GM12873 (cell line): Measurements from ENCODE around the gene CD47.

Experiments used
- TF ChIP-seq, protein P1 (sequence below): IDR thresholded peaks from 2 replicates; pipeline ENCODE4 v1.5.1; 2012; ENCODE audit warnings: low read depth, mild to moderate bottlenecking, moderate library complexity, low read length, control low read depth; ENCODE audit not compliant: insufficient read depth; ENCODE audit errors: missing control alignments

The CD47 gene

DNA sequence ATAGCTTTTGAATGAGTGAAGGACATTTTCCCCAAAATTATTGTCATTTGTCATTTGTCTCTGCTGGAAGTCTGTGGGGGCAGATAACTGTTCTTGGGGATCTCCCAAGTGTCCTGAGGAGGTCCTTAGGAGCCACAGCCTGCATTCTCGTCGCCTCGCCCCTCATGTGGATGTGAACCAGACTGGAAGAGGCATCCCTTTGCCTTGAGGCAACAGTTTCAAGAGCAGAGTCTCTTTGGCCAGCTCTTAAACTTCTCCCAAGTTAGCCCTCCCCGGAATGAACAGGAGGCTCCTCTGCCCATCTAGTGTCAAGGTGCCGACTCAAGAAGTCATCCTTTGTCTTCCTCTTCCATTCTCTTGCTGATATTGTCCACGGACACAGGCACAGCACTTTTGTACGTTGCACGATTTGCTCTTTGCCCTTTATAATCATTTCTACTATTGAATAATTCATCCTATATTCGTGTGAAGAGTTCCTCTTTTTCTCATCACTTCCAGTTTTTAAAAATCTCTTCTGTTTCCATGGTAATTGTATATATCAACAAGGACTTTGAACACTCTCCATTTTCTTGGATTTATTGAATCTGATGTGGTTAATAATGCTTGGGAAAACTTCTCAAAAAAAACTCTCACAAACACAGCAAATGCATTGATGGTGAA is 40.8 kb upstream of the CD47 start:
- TF ChIP-seq, protein P1, sequence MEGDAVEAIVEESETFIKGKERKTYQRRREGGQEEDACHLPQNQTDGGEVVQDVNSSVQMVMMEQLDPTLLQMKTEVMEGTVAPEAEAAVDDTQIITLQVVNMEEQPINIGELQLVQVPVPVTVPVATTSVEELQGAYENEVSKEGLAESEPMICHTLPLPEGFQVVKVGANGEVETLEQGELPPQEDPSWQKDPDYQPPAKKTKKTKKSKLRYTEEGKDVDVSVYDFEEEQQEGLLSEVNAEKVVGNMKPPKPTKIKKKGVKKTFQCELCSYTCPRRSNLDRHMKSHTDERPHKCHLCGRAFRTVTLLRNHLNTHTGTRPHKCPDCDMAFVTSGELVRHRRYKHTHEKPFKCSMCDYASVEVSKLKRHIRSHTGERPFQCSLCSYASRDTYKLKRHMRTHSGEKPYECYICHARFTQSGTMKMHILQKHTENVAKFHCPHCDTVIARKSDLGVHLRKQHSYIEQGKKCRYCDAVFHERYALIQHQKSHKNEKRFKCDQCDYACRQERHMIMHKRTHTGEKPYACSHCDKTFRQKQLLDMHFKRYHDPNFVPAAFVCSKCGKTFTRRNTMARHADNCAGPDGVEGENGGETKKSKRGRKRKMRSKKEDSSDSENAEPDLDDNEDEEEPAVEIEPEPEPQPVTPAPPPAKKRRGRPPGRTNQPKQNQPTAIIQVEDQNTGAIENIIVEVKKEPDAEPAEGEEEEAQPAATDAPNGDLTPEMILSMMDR = no peak

DNA sequence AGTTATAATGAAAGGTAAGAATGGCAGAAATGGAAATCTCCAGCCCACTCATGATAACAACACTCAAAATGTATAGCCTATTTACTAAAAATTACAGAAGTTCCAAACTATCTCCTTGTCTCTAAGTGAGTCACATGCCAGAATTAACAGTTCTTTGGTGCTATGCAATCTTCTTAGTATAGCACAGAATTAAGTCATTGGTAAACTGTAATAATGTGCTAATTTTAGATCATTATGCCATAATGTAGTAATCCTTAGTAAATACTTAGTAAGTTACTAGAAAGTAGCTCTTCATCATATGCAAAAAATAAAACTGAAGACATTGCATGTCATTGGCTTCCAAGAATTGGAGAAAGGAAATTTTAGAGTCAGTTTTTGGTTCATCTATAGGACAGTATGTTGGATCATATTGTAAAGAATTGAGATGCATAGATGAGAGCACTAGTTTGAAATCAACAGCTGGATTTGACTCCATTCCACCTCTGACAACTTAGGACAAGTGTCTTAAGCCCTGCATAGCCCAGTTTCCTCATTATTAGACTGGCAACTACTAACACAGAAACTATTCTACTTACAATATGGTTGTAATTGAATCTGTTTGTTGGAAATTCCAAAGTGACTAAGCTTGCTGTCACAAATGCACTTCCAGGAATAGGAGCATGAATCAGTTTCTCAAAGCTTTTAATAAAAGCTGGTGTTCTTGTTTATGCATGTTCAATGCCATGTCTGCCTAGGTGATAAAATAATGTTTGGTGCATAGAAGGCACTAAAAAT is 40.1 kb upstream of the CD47 start:
- TF ChIP-seq, protein P1 = no peak

DNA sequence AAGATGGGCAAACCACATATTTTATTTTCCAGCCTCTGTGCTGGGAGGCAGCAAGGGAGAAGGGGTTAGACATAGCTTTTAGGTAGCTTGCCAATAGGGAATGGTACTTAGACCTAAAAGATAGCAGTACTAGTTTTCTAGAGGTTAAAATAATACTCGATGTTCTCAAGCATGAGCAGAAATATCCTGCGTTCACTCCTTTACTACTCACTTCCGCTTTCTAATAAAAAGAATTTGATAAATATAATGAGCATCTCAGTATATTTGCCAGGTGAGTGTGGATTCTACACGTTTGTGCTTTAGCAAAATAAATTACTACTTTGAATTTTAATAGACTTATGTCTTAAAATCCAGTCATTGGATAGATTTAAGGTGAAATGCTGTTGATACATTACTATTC is 39.4 kb upstream of the CD47 start:
- TF ChIP-seq, protein P1 = no peak

DNA sequence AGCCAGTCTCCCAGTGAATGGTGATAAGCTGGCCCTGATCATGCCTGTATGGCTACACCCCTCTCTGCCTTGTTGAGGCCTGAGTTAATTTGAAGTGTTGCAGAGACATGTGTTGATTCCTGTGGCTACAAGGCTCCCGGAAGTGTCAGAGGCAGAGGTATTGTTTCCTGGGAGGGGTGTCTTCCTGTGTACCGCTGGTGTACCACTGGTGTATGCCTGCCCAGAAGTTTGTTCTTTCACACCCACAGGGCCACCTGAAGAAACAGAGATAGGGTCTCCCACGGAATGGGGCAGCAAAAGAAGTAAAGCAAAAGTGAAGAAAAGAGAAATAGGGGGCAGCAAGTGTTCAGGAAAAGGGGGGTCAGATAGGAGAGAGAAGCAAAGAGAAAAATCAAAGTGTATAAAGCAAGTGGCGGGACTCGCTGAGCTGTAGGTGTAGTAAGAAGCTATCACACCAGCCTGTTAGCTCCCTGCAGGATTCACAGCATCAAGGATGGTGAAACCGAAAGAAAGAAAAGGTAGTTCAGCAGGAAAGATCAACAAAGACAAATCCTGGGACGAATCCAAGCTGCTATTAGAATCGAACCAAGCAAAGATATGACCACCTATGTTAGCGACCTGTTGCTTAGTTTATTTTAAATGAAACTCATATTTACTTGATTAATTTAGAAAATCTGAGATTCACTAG is 36.6 kb upstream of the CD47 start:
- TF ChIP-seq, protein P1 = no peak

DNA sequence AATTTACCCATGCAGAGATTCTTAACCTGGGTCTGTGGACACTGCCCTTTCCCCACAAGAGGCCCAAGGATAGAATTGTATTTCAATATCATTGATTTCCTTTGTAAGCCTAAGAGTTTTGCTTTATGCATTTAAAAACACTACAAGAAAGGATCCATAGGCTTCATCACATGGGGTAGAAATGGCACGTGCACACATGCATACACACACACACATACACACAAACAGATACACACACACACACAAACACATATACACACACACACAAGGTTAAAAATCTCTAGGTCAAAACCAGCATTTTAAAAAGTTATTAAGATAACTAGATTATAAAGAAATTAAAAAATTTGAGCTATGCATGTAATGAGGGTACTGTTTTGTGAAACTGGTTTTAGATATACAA is 35.5 kb upstream of the CD47 start:
- TF ChIP-seq, protein P1 = no peak

DNA sequence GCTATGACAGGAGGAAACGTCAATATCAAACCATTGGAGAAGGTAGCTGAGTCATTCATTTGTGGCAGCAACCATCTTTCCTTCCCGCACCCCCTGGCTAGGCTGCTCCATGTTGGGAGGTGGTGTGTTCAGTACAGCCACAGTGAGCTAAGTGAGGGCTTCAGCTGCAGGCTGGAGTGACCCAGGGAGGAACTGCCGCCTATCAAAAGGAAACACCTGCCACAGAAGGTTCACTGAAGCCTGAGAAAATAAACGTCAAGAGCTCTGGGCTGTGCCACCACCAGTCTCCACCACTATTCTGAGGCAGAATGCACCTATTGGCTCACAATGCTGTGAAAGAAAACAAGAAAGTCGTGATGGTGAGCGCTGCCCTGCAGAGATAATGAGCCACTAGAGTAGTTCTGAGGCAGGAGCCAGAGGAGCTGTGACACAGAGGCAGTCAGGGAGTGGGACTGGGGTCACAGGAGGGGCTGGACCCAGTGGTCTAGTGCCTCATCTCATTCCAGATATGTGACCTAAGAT is 34.8 kb upstream of the CD47 start:
- TF ChIP-seq, protein P1 = peak; percentile 1

DNA sequence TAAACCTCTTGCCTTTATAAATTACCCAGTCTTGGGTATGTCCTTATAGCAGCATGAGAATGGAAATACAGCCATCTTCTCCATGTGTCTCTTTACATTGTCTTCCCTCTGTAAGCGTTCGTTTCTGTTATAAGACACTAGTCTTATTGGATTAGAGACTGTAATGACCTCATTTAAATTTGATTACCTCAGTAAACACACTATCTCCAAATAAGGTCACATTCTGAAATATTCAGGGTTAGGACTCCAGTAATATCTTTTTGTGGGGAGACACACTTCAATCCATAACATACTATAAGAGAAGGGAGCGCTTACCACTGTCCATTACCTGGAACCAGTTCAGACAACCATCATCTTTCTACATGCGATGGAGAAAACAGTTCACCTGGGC is 34.3 kb upstream of the CD47 start:
- TF ChIP-seq, protein P1 = no peak
